ENCODE results near the gene SUPT7L.
A peak's percentile ranks its signal among the peaks of the same experiment; 100 is the strongest.
"Not testable (repeated sequence)": the region's sequence is repeated elsewhere in the genome, so short reads cannot be mapped to it uniquely, and the experiment has no call there.

The SUPT7L gene

GRCh38 chr2:27685577-27685976 lies 22.2 kb upstream of the SUPT7L start:
- no peak for DNase-seq (ENCODE audit: low spot score)

DNA sequence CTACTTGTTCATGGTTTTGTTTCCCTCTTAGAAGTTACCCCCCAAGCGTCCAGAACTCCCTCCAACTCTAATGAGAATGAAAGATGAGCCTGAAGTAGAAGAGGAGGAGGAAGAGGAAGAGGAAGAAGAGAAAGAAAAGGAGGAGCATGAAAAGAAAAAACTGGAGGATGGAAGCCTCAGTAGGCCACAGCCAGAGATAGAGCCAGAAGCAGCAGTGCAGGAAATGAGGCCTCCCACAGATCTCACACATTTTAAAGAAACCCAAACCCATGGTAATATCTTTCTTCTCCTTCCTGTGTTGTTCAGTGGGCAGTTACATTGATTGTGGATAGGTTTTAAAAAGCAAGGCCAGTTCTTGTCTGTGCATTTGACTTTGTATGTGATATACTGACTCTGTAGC lies 21.6 kb upstream of the SUPT7L start:
- not testable (repeated sequence) for DNase-seq (ENCODE audit: low spot score)

- DNase-seq (ENCODE audit: low spot score), result peak; percentile 75
Observed at GRCh38 chr2:27683390-27684071, 20.1 kb upstream of the SUPT7L start.

DNA sequence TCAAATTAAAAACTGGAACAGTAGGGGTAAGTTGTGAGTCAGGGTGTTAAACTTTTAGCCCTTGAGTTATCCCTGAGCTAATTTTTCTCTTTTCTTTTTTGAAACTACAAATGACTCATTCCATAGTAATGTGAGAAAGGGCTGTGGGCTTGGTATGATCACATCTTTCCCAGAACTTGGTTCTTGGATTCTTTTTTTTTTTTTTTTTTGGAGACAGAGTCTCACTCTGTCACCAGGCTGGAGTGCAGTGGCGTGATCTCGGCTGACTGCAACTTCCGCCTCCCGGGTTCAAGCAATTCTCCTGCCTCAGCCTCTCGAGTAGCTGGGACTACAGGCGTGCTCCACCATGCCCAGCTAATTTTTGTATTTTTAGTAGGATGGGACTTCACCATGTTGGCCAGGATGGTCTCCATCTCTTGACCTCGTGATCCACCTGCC lies 18.9 kb upstream of the SUPT7L start:
- peak; percentile 16 for DNase-seq (ENCODE audit: low spot score)

GRCh38 chr2:27681841-27682240 lies 18.4 kb upstream of the SUPT7L start:
- DNase-seq (ENCODE audit: low spot score), result no peak

DNA sequence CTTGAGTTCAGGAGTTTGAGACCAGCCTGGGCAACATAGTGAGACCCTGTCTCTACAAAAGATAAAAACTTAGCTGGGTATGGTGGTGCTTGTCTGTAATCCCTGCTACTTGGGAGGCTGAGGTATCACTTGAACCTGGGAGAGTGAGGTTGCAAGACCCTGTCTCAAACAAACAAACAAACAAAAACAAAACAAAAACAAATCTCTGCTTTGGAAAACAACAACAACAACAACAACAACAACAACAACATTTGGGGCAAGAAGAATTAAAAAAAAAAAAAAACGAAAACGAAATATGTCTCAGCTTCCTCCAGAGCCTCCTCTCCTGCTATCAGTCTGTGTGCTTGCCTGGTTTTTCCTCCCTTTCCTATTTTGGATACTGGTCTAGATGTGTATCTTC lies 17.2 kb upstream of the SUPT7L start:
- DNase-seq (ENCODE audit: low spot score), result no peak

DNA sequence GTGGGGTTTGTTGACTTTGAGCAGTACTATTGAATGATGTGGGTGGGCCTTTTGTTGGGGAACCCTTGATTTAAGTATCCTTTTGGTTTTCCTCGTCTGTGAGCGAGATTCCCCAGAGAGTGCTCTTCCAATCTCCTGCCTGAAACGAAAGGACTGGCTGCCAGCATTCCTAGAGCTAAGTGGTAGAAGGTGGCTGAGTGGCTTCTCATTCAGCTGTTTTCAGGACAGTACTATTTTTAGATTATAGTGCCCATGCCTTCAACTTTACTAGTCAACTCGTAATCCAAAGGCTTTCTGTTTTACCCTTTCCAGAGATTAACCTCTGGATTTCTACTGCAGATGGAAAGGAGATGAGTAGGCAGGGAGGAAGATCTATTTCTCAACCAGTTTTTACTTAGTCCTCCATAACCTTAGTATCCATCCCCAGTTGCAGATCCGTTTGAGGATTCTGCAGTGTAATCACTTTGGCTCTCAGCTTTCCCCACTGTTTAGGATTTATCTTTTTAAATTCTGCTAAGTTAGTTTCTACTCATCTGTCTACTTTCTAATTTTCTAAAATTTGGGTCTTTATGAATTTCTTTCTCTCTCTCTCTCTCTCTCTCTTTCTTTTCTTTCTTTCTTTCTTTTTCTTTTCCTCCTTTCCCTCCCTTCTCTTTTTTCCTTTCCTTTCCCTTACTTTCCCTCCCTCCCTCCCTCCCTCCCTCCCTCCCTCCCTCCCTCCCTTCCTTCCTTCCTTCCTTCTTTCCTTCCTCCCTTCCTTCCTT lies 9.5 kb upstream of the SUPT7L start:
- DNase-seq (ENCODE audit: low spot score), result no peak

DNA sequence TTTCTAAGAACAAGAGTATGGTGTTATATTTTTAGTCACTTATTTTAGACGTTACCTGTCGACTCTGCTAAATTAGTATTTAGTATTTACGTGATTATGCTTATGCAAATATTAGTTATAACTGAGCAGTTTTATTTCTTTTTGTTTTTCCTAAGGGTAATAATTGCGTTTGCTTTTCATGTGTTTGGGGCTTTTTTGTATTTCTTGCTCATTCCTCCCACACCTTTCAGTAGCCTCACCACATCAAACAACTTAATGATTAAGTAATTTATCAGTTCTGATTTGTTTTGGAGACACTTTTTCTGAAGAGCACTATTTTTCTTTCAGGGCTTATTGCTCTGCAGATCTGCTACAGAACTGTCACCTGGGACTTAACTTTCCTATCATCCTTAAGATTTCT lies 7.8 kb upstream of the SUPT7L start:
- no peak for DNase-seq (ENCODE audit: low spot score)

DNA sequence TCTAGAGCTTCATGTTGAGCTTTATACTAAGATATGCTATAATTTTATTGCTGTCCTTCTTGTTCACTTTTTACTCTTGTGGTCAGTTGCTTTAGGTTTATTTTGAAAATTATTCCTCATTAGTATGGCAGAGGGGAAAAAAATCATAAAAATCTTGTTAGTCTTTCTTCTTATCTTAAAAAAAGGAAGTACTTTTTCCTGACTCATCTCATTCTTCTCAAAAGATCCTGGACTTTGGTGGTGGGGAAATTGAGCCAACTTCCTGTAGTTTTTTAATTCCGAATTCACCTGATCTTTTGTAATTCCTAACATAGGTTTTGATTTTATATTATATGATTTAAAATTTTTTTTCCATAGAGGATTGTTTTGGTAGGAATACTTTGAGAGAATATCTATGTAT lies 4.0 kb upstream of the SUPT7L start:
- DNase-seq (ENCODE audit: low spot score), result no peak

DNA sequence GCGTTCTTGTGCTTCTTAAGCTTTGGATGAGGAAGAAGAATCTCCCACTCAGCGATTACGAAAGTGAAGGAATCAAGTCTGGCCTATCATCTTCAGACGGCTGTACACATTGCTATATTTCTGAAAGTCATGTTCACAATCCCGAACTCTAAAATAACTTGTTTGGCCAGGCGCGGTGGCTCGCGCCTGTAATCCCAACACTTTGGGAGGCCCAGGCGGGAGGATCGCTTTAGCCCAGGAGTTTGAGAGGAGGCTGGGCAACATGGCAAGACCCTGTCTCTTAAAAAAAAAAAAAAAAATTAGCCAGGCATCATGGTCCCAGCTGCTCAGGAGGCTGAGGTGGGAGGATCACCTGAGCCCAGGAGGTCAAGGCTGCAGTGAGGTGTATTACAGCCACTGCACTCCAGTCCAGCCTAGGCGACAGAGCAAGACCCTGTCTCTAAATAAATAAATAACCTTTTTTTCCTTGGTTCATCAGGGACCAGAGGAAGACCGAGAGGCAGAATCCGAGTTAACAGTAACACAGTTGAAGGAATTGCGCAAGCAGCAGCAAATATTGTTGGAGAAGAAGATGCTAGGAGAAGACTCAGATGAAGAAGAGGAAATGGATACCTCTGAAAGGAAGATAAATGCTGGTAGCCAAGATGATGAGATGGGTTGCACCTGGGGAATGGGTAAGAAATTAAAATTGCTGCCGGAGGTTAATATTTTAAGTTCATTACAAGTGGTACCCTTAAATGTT lies 1.4 kb upstream of the SUPT7L start:
- no peak for DNase-seq (ENCODE audit: low spot score)

DNA sequence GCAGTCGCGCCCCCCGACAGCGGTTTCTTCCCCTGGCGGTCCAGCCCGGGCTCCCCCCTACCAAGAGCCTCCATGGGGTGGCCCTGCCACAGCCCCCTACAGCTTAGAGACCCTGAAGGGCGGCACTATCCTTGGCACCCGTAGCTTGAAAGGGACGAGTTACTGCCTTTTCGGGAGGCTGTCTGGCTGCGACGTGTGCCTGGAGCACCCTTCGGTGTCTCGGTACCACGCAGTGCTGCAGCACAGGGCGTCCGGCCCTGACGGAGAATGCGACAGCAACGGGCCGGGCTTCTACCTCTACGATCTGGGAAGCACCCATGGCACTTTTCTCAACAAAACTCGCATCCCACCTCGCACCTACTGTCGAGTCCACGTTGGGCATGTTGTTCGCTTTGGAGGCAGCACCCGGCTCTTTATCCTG lies 750 bp upstream of the SUPT7L start:
- DNase-seq (ENCODE audit: low spot score), result no peak

DNA sequence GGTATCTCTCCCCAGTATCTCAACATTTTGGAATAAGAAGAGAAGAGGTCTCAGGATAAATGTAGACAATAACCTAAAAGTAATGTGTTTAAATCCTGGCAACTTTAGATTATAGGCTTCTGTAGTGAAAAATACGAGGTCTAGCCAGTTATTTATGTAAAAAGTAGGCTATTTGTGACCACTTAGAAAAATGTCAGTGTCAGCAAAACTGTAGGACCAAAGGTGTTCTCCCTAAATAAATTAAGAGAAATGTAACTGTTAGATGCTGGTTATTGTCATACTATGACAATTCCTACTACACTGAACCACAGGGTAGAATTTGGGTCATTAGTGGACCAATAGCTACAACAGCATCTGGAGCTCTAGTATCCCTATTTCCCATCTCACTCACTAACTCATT lies 2.0 kb downstream of the SUPT7L start:
- no peak for DNase-seq (ENCODE audit: low spot score)

DNA sequence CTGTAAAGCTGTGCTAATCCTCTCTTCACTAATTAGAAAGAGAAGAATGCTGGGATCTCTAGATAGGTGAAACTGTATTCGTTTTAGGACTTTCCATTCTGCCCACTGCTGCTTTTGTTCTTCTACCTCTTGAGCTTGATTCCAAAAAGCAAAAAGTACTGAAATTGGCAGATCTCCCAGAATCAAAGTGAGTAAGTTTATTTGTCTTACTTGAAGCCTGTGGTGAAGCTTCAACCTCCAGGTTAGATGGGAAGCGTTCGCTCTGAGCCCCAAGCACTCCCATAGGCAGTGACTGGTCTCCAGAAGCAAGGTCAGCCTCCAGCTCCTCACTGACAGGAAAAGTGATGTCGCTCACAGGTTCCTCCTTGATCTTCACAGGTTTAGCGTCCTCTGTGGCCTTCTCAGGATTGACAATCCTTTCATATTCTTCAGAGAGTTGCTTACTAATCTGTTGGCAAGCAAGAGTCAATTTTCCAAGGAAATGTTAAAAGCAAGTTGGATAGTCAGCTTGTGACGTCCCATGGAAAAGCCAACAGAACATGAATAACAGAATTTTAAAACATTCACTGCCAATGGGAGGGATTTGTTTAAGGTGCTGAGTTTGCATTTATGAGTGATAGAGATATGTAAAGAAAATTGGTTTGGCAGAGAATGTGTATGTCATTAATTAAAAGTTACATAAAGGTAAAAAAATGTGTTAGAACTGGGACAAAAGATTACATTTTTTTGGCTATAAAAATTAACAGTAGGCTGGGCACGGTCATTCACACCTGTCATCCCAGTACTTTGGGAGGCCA lies 8.1 kb downstream of the SUPT7L start:
- DNase-seq (ENCODE audit: low spot score), result peak; percentile 13

DNA sequence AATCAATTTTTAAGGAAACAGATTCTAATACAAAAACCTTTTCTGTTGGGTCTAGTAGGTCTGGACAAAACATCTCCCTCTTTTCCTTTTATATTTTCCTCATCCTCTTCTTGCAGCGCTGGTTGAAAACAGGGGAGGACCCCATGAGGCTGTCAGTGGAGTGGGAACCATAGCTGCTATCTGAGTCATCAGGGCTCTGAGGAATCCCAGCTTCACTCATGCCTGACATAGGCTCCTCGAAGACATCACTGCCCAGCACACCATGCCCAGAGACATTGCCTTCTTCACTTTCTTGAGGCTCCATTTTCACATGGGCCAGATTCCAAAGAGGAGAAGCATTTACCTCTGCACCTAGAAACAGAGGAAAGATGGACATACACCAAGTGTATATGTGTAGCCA lies 10.0 kb downstream of the SUPT7L start:
- no peak for DNase-seq (ENCODE audit: low spot score)

GRCh38 chr2:27652790-27653189 lies 10.6 kb downstream of the SUPT7L start:
- no peak for DNase-seq (ENCODE audit: low spot score)

DNA sequence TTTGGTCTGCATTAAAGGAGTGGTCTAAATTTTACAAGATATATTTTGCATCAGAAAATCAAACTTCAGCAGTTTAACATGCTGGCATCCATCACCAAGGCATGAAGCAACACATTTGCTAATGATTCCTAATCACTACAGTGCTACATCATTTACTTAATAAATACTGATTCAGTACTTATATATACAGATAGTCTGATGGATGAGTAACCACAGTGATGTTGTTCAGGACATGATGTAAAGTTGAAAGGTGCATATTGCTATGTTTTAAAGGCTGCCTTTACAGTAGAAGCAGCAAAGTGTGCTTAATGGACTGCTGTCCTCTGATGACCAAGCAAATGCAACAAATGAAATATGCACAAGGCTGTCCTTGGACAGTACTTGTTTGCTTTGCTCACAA lies 11.1 kb downstream of the SUPT7L start:
- no peak for DNase-seq (ENCODE audit: low spot score)

GRCh38 chr2:27651056-27651455 lies 12.4 kb downstream of the SUPT7L start:
- DNase-seq (ENCODE audit: low spot score), result no peak

GRCh38 chr2:27647737-27648136 lies 15.7 kb downstream of the SUPT7L start:
- DNase-seq (ENCODE audit: low spot score), result no peak

- DNase-seq (ENCODE audit: low spot score), result no peak
Observed at GRCh38 chr2:27647289-27647688, 16.1 kb downstream of the SUPT7L start.

GRCh38 chr2:27645197-27645596 lies 18.2 kb downstream of the SUPT7L start:
- DNase-seq (ENCODE audit: low spot score), result no peak

GRCh38 chr2:27640722-27641245 lies 22.6 kb downstream of the SUPT7L start:
- DNase-seq (ENCODE audit: low spot score), result no peak

DNA sequence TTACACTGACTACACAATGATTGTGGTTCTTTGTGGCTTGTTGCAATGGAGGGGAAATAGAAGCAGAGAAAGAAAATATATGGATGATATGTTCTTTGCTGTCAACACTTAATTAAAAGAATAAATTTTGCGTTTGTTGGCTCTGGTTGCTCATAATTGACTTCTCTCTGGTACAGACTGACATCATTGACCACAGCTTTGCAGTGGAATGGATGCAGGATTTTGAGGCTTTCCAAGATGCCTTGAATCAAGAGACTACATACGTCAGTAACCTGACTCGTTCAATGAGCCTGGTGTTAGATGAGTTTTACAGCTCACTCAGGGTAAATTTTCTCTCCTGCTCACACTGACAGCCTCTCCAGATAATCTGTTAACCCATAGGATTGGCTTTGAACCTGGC lies 24.7 kb downstream of the SUPT7L start:
- no peak for DNase-seq (ENCODE audit: low spot score)
